ENCODE measurements around the gene NSG1.
A peak's percentile ranks its signal among the peaks of the same experiment; 100 is the strongest.

The NSG1 gene

DNA sequence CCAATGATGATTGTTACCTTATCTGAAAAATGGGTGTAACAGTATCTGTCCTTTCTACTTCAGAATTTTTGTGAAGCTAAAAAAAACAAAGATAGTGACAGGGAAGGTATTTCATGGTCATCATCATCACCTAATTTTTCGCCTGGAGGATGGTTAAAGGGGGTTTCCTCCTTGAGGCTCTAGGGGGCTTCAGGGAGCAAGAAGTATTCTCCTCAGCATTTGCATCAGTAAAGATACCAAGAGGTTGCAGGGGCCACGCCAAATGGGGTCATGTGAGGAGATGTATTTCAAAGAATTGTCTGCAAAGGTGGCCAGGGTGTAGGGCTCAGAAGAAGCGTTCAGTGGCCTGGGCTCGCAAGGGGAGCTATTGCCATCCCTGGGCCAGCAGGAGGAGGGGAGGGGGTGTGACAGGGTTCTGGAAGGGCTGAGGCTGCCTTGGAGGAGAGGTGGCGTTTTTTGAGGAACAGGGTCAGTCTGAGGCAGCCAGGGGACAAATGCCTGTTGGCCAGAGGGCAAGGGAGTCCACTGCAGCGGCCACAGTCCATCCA, 7.3 kb upstream of the NSG1 start:
- no peak overlapping the region for H3K4me3 ChIP-seq (replicated peaks; ENCODE audit: insufficient read depth, low read length)
- H3K27ac ChIP-seq (replicated peaks): no peak overlapping the region
- no peak for TF ChIP-seq SPI1 (IDR thresholded peaks at IDR 0.05; ENCODE audit: borderline replicate concordance, low read depth)
- no peak for TF ChIP-seq GABPA (IDR thresholded peaks at IDR 0.05; ENCODE audit: low read depth)
- TF ChIP-seq, protein P1, sequence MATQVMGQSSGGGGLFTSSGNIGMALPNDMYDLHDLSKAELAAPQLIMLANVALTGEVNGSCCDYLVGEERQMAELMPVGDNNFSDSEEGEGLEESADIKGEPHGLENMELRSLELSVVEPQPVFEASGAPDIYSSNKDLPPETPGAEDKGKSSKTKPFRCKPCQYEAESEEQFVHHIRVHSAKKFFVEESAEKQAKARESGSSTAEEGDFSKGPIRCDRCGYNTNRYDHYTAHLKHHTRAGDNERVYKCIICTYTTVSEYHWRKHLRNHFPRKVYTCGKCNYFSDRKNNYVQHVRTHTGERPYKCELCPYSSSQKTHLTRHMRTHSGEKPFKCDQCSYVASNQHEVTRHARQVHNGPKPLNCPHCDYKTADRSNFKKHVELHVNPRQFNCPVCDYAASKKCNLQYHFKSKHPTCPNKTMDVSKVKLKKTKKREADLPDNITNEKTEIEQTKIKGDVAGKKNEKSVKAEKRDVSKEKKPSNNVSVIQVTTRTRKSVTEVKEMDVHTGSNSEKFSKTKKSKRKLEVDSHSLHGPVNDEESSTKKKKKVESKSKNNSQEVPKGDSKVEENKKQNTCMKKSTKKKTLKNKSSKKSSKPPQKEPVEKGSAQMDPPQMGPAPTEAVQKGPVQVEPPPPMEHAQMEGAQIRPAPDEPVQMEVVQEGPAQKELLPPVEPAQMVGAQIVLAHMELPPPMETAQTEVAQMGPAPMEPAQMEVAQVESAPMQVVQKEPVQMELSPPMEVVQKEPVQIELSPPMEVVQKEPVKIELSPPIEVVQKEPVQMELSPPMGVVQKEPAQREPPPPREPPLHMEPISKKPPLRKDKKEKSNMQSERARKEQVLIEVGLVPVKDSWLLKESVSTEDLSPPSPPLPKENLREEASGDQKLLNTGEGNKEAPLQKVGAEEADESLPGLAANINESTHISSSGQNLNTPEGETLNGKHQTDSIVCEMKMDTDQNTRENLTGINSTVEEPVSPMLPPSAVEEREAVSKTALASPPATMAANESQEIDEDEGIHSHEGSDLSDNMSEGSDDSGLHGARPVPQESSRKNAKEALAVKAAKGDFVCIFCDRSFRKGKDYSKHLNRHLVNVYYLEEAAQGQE (IDR thresholded peaks at IDR 0.05; ENCODE audit: insufficient replicate concordance, low read depth): no peak
- TF ChIP-seq POLR2AphosphoS5 (IDR thresholded peaks at IDR 0.05; ENCODE audit: low read depth): no peak
- TF ChIP-seq, protein P2, sequence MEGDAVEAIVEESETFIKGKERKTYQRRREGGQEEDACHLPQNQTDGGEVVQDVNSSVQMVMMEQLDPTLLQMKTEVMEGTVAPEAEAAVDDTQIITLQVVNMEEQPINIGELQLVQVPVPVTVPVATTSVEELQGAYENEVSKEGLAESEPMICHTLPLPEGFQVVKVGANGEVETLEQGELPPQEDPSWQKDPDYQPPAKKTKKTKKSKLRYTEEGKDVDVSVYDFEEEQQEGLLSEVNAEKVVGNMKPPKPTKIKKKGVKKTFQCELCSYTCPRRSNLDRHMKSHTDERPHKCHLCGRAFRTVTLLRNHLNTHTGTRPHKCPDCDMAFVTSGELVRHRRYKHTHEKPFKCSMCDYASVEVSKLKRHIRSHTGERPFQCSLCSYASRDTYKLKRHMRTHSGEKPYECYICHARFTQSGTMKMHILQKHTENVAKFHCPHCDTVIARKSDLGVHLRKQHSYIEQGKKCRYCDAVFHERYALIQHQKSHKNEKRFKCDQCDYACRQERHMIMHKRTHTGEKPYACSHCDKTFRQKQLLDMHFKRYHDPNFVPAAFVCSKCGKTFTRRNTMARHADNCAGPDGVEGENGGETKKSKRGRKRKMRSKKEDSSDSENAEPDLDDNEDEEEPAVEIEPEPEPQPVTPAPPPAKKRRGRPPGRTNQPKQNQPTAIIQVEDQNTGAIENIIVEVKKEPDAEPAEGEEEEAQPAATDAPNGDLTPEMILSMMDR (IDR thresholded peaks at IDR 0.05; ENCODE audit: insufficient read depth, low read length): no peak
- H3K27me3 ChIP-seq (ENCODE audit: insufficient read depth, poor library complexity, severe bottlenecking): peaks cover 3% of the 10 kb centered on the region
- no peak for DNase-seq (ENCODE audit: low read depth in 1 of 2, low spot score in 1 of 2)

DNA sequence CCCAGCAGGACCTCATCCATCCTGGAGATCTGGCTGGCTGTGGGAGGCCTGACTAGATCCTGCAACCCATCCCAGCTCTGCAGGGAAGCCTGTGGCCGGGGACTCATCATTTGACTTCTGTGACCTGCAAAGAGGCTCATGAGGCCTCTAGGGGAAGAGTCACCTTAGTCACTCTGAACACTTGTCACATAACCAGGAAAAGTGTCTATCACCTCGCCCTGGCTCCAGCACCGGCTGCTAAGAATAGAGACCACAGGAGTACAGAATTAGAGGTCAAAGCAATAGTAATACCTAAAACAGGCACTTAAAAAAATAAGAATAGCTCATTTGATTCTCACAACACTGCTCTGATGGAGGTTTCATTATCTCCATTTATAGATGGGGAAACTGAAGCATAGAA, 3.8 kb upstream of the NSG1 start:
- TF ChIP-seq, protein P1 (IDR thresholded peaks at IDR 0.05; ENCODE audit: insufficient replicate concordance, low read depth): no peak
- no peak for TF ChIP-seq GABPA (IDR thresholded peaks at IDR 0.05; ENCODE audit: low read depth)
- TF ChIP-seq SPI1 (IDR thresholded peaks at IDR 0.05; ENCODE audit: borderline replicate concordance, low read depth): no peak
- TF ChIP-seq, protein P2 (IDR thresholded peaks at IDR 0.05; ENCODE audit: insufficient read depth, low read length): no peak
- TF ChIP-seq POLR2AphosphoS5 (IDR thresholded peaks at IDR 0.05; ENCODE audit: low read depth): no peak
- Histone ChIP-seq H3K27ac (replicated peaks) (no peak overlapping the region), H3K27me3 (ENCODE audit: insufficient read depth, poor library complexity, severe bottlenecking) (peaks cover 32% of the 10 kb centered on the region), H3K4me3 (replicated peaks; ENCODE audit: insufficient read depth, low read length) (no peak overlapping the region)
- no peak for DNase-seq (ENCODE audit: low read depth in 1 of 2, low spot score in 1 of 2)

DNA sequence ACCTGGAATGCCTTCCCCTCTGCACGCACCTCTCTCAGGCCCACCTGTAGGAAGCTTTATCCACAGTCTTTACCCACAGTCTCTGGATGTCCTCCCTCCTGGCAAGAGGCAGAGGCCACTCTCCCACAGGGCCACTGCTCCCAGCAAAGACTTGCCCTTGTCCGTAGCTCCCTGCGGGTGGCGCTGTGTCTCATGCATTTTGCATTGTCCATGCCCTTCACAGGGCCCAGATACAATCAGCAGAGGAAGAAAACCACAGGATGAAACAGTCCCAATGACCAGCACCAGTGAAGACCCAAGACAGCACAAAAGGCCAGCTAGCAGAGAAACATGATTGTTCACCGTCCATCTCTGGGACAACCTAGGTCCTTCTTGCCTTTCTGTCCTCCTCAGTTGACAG, 2.1 kb upstream of the NSG1 start:
- Histone ChIP-seq H3K4me3 (replicated peaks; ENCODE audit: insufficient read depth, low read length) (no peak overlapping the region), H3K27me3 (ENCODE audit: insufficient read depth, poor library complexity, severe bottlenecking) (peaks cover 45% of the 10 kb centered on the region), H3K27ac (replicated peaks) (no peak overlapping the region)
- peak in 1 of 2 experiments; percentile 6 for DNase-seq (ENCODE audit: low read depth in 1 of 2, low spot score in 1 of 2)
- no peak for TF ChIP-seq SPI1 (IDR thresholded peaks at IDR 0.05; ENCODE audit: borderline replicate concordance, low read depth)
- TF ChIP-seq GABPA (IDR thresholded peaks at IDR 0.05; ENCODE audit: low read depth): no peak
- TF ChIP-seq, protein P2 (IDR thresholded peaks at IDR 0.05; ENCODE audit: insufficient read depth, low read length): peak; percentile 18
- TF ChIP-seq POLR2AphosphoS5 (IDR thresholded peaks at IDR 0.05; ENCODE audit: low read depth): no peak
